Measurements from ENCODE around the gene UBE2H. TPM values are rescaled to one million over a fixed set of nuclear protein-coding genes. Genes with fewer than 3 reads are reported as not detected.
A peak's percentile ranks its signal among the peaks of the same experiment; 100 is the strongest.

UBE2H gene
- total RNA-seq (100 to 1,000 TPM in 1 of 2 donors, 10 to 100 TPM in 1; 58.7 to 121 TPM), polyA plus RNA-seq (ENCODE audit: insufficient read length in 6 of 6) (10 to 100 TPM; 73.5 to 95.8 (median 82.8) TPM)
- long read RNA-seq, donor 1, full-length matches to known transcripts, result 27 of 81 reads
- long read RNA-seq, donor 1, partial matches to known transcripts, result 54 of 81 reads
- long read RNA-seq, donor 1, other reads (novel, unspliced or antisense), result 0 of 81 reads
- long read RNA-seq, donor 2, full-length matches to known transcripts, result 15 of 15 reads
- long read RNA-seq, donor 2, partial matches to known transcripts, result 0 of 15 reads
- long read RNA-seq, donor 2, other reads (novel, unspliced or antisense), result 0 of 15 reads
- long read RNA-seq, donor 3, full-length matches to known transcripts, result 21 of 21 reads
- long read RNA-seq, donor 3, partial matches to known transcripts, result 0 of 21 reads
- long read RNA-seq, donor 3, other reads (novel, unspliced or antisense), result 0 of 21 reads
- long read RNA-seq, donor 4, full-length matches to known transcripts, result 3 of 19 reads
- long read RNA-seq, donor 4, partial matches to known transcripts, result 8 of 19 reads
- long read RNA-seq, donor 4, other reads (novel, unspliced or antisense), result 8 of 19 reads
- long read RNA-seq, donor 5, full-length matches to known transcripts, result 15 of 20 reads
- long read RNA-seq, donor 5, partial matches to known transcripts, result 5 of 20 reads
- long read RNA-seq, donor 5, other reads (novel, unspliced or antisense), result 0 of 20 reads
- long read RNA-seq, donor 6, full-length matches to known transcripts, result 8 of 15 reads
- long read RNA-seq, donor 6, partial matches to known transcripts, result 7 of 15 reads
- long read RNA-seq, donor 6, other reads (novel, unspliced or antisense), result 0 of 15 reads
- long read RNA-seq, donor 7, full-length matches to known transcripts, result 9 of 15 reads
- long read RNA-seq, donor 7, partial matches to known transcripts, result 6 of 15 reads
- long read RNA-seq, donor 7, other reads (novel, unspliced or antisense), result 0 of 15 reads
- long read RNA-seq, donor 8, full-length matches to known transcripts, result 15 of 15 reads
- long read RNA-seq, donor 8, partial matches to known transcripts, result 0 of 15 reads
- long read RNA-seq, donor 8, other reads (novel, unspliced or antisense), result 0 of 15 reads
- long read RNA-seq, donor 9, result 0 reads
- long read RNA-seq, donor 10, partial matches to known transcripts, result 0 of 4 reads
- long read RNA-seq, donor 10, other reads (novel, unspliced or antisense), result 4 of 4 reads
- long read RNA-seq, donor 11, full-length matches to known transcripts, result 18 of 18 reads
- long read RNA-seq, donor 11, partial matches to known transcripts, result 0 of 18 reads
- long read RNA-seq, donor 11, other reads (novel, unspliced or antisense), result 0 of 18 reads
- long read RNA-seq, donor 12, full-length matches to known transcripts, result 13 of 13 reads
- long read RNA-seq, donor 12, partial matches to known transcripts, result 0 of 13 reads
- long read RNA-seq, donor 12, other reads (novel, unspliced or antisense), result 0 of 13 reads

DNA sequence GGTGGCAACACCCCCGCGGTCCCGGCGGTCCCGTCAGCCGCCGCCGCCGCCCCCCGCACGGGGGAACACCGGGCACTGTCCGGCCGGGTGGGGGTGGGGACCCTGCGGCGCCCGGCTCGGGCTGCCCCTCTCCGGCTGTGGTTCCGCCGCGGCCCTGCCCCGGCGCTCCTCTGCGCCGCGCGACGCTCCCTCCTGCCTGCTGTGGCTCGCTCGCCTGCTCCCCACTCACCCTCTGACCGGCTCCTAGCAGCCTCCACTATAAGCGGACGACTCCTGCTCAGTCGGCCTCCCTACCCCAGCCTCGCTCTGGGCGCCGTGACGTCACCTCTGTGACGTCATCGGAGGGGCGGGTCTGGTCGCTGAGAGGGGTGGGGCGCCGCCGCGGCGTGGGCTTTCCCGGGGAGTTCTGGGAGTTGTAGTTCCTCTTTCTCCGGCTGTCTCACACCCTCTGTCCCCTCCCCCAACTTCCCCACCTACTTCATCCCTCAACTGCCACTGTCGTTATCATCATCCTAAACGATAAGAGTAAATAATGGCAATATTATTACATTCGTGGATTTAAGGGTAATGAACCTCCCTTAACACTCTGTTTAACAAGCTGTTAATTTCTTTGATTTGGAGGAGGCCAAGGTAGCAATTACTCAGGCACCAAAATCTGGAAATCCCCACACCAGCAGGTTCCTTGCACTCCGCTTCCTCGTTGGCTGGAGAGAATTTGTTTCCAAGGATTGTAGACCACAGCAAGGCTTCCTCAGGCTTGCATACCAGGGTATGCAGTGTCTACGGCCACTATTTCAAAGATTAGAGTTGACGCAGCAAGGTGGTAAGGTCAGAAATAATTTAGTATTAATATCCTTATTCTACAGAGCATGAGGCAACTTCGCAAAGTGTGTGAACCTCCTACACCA, at the start of gene UBE2H:
TSS of gene UBE2H (minus strand) at position 308 of the 908 bp plus-strand sequence. CDS start 405 bp downstream, outside the sequence.
- peaks cover 22 to 37% of the 10 kb centered on the region in 2 donors for H3K4me1 ChIP-seq
- H3K36me3 ChIP-seq, result no peaks in the 10 kb centered on the region
- TF ChIP-seq, protein P1, sequence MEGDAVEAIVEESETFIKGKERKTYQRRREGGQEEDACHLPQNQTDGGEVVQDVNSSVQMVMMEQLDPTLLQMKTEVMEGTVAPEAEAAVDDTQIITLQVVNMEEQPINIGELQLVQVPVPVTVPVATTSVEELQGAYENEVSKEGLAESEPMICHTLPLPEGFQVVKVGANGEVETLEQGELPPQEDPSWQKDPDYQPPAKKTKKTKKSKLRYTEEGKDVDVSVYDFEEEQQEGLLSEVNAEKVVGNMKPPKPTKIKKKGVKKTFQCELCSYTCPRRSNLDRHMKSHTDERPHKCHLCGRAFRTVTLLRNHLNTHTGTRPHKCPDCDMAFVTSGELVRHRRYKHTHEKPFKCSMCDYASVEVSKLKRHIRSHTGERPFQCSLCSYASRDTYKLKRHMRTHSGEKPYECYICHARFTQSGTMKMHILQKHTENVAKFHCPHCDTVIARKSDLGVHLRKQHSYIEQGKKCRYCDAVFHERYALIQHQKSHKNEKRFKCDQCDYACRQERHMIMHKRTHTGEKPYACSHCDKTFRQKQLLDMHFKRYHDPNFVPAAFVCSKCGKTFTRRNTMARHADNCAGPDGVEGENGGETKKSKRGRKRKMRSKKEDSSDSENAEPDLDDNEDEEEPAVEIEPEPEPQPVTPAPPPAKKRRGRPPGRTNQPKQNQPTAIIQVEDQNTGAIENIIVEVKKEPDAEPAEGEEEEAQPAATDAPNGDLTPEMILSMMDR (IDR thresholded peaks at IDR 0.05), result no peak
- H3K27me3 ChIP-seq, result no peaks in the 10 kb centered on the region
- peak; percentile 73 for ATAC-seq
- peak within 1 kb of the TSS; percentile 96 to 97 for H3K27ac ChIP-seq
- peak; percentile 92 to 98 (median 96) for DNase-seq
- H3K4me3 ChIP-seq, result peak within 1 kb of the TSS; percentile 78 to 92
- intact Hi-C loops (cut with DNase I), result no loop called here
- no peaks in the 10 kb centered on the region for H3K9me3 ChIP-seq

DNA sequence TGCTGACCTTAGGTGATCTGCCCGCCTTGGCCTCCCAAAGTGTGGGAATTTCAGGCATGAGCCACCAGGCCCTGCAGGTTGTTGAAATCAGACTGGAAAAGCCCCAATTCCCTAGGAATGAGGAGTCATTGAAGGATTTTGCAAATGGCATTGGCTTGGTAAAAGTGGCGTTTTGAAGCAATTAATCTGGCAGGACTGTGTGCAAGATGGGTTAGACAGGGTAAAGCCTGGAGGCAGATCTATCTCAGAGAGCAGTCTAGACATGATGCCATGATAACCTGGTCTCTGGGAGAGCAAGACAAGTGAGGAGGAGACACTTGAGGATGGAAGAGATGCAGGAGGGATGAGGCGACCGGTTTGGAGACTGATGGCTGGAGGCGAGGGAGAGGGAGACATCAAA, 45.7 kb upstream of the UBE2H start:
- Histone ChIP-seq H3K27me3 (no peaks in the 10 kb centered on the region), H3K9me3 (no peaks in the 10 kb centered on the region), H3K36me3 (no peaks in the 10 kb centered on the region), H3K4me1 (no peaks in the 10 kb centered on the region), H3K27ac (no peak overlapping the region), H3K4me3 (no peak overlapping the region)
- ATAC-seq, result no peak
- TF ChIP-seq, protein P1 (IDR thresholded peaks at IDR 0.05), result no peak
- no peak for DNase-seq
- intact Hi-C loops (cut with DNase I), result no loop called here

DNA sequence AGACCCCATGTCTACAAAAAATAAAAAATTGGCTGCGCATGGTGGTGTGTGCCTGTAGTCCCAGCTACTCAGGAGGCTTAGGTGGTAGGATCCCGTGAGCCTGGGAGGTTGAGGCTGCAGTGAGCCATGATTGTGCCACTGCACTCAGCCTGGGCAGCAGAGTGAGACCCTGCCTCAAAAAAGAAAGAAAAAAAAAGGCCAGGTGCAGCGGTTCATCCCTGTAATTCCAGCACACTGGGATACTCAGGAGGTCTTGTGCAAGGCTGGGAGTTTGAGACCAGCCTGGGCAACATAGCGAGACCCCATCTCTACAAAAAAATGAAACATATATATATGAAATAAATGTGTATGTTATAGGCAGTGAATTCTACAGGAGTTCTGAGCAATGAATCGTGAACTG, 44.5 kb upstream of the UBE2H start:
- no peaks in the 10 kb centered on the region for H3K36me3 ChIP-seq
- no peak overlapping the region for H3K4me3 ChIP-seq
- no peak overlapping the region for H3K27ac ChIP-seq
- DNase-seq (no peak), ATAC-seq (no peak)
- H3K27me3 ChIP-seq, result no peaks in the 10 kb centered on the region
- intact Hi-C loops (cut with DNase I), result no loop called here
- H3K4me1 ChIP-seq, result no peaks in the 10 kb centered on the region
- H3K9me3 ChIP-seq, result no peaks in the 10 kb centered on the region
- TF ChIP-seq, protein P1 (IDR thresholded peaks at IDR 0.05), result no peak

DNA sequence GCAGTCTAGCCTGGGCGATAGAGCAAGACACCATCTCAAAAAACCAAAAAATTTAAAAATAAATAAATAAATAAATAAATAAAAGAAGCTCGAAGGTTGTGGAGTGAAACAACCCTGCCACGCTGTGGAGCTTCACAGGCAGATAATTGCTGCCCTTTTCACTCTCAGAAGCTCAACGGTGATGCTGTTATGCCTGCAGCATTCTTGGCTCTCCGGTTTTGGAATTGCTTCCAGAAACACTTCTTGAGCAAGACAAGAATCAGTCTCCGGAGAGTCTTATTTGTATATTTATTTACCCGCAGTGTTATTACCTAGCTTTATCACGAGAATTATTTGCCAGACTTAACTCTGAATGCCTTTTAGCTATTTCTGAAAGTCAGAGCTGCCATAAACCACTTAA, 40.5 kb upstream of the UBE2H start:
- Histone ChIP-seq H3K4me3 (no peak overlapping the region), H3K36me3 (no peaks in the 10 kb centered on the region), H3K27me3 (no peaks in the 10 kb centered on the region), H3K4me1 (no peaks in the 10 kb centered on the region), H3K27ac (no peak overlapping the region), H3K9me3 (no peaks in the 10 kb centered on the region)
- intact Hi-C loops (cut with DNase I), result no loop called here
- DNase-seq (no peak), ATAC-seq (no peak)
- TF ChIP-seq, protein P1 (IDR thresholded peaks at IDR 0.05), result no peak

Data from left lung (tissue), 14 donors.